HG02610 (cell line): ENCODE measurements around the gene SIN3B.
"Not testable (repeated sequence)": the region's sequence is repeated elsewhere in the genome, so short reads cannot be mapped to it uniquely, and the experiment has no call there.

Experiments
- ATAC-seq: cut with Tn5 transposase; IDR thresholded peaks from one replicate; pipeline ENCODE4 v1.9.1; 2021; ENCODE audit warnings: mild to moderate bottlenecking, moderate library complexity; ENCODE audit not compliant: unreplicated experiment

SIN3B gene

GRCh38 chr19:16829010-16829821 is at the start of gene SIN3B:
TSS of gene SIN3B (plus strand) at chr19:16829398. CDS start at chr19:16829421, 23 bp downstream.
- no peak for ATAC-seq

GRCh38 chr19:16779539-16780163 is 49.5 kb upstream of the SIN3B start:
- ATAC-seq = no peak

- no peak for ATAC-seq
Observed at GRCh38 chr19:16782719-16783118, 46.5 kb upstream of the SIN3B start.

GRCh38 chr19:16788479-16788878 is 40.7 kb upstream of the SIN3B start:
- ATAC-seq = no peak

- no peak for ATAC-seq
Observed at GRCh38 chr19:16789238-16789637, 40.0 kb upstream of the SIN3B start.

GRCh38 chr19:16790051-16790450 is 39.1 kb upstream of the SIN3B start:
- no peak for ATAC-seq

- ATAC-seq = no peak
Observed at GRCh38 chr19:16791942-16792341, 37.3 kb upstream of the SIN3B start.

- no peak for ATAC-seq
Observed at GRCh38 chr19:16794456-16795441, 34.4 kb upstream of the SIN3B start.

GRCh38 chr19:16795731-16796130 is 33.5 kb upstream of the SIN3B start:
- no peak for ATAC-seq

- ATAC-seq = no peak
Observed at GRCh38 chr19:16797876-16798275, 31.3 kb upstream of the SIN3B start.

GRCh38 chr19:16798326-16798725 is 30.9 kb upstream of the SIN3B start:
- not testable (repeated sequence) for ATAC-seq

- no peak for ATAC-seq
Observed at GRCh38 chr19:16799740-16800139, 29.5 kb upstream of the SIN3B start.

GRCh38 chr19:16801600-16802013 is 27.6 kb upstream of the SIN3B start:
- ATAC-seq = no peak

GRCh38 chr19:16804176-16804575 is 25.0 kb upstream of the SIN3B start:
- no peak for ATAC-seq

GRCh38 chr19:16807549-16808284 is 21.5 kb upstream of the SIN3B start:
- ATAC-seq = no peak

GRCh38 chr19:16814526-16815100 is 14.6 kb upstream of the SIN3B start:
- ATAC-seq = no peak

GRCh38 chr19:16820056-16820455 is 9.1 kb upstream of the SIN3B start:
- no peak for ATAC-seq

GRCh38 chr19:16821081-16821480 is 8.1 kb upstream of the SIN3B start:
- no peak for ATAC-seq

GRCh38 chr19:16822648-16823047 is 6.5 kb upstream of the SIN3B start:
- ATAC-seq = no peak

- no peak for ATAC-seq
Observed at GRCh38 chr19:16824658-16825311, 4.4 kb upstream of the SIN3B start.
